ENCODE results near the gene RNF220.
A peak's percentile ranks its signal among the peaks of the same experiment; 100 is the strongest.

The RNF220 gene

DNA sequence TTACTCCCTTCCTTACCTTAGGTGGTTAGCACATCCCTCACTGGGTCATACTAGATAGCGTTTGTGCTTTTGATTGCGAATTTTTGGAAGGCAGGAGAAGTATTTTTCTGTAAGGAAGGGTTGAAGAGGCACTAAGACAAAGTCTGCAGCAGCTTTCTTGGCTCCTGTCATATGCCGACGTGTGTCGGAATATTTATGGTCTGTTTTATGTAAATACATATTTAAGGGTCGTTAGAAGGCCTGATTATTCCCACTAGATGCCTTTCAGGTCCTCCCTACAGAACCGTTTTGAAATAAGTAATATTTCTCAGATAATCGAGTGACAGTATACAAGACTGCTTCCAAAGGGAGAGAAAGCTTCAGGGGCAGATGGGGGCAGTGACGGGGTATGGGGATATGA, 10.0 kb downstream of the RNF220 start:
- TF ChIP-seq TOX (CRISPR knock-in tag; IDR thresholded peaks at IDR 0.05; ENCODE audit: borderline replicate concordance) (no peak), ARNTL (CRISPR knock-in tag; IDR thresholded peaks at IDR 0.05; ENCODE audit: borderline replicate concordance, low read depth) (no peak), ESRRG (CRISPR knock-in tag; IDR thresholded peaks at IDR 0.05) (no peak), SNAI2 (CRISPR knock-in tag; IDR thresholded peaks at IDR 0.05) (no peak), CSDC2 (CRISPR knock-in tag; IDR thresholded peaks at IDR 0.05) (no peak), BACH2 (CRISPR knock-in tag; IDR thresholded peaks at IDR 0.05; ENCODE audit: borderline replicate concordance) (no peak), ZNF8 (CRISPR knock-in tag; IDR thresholded peaks at IDR 0.05) (no peak), ZFP3 (CRISPR knock-in tag; IDR thresholded peaks at IDR 0.05) (no peak)
- TF ChIP-seq, protein P1, sequence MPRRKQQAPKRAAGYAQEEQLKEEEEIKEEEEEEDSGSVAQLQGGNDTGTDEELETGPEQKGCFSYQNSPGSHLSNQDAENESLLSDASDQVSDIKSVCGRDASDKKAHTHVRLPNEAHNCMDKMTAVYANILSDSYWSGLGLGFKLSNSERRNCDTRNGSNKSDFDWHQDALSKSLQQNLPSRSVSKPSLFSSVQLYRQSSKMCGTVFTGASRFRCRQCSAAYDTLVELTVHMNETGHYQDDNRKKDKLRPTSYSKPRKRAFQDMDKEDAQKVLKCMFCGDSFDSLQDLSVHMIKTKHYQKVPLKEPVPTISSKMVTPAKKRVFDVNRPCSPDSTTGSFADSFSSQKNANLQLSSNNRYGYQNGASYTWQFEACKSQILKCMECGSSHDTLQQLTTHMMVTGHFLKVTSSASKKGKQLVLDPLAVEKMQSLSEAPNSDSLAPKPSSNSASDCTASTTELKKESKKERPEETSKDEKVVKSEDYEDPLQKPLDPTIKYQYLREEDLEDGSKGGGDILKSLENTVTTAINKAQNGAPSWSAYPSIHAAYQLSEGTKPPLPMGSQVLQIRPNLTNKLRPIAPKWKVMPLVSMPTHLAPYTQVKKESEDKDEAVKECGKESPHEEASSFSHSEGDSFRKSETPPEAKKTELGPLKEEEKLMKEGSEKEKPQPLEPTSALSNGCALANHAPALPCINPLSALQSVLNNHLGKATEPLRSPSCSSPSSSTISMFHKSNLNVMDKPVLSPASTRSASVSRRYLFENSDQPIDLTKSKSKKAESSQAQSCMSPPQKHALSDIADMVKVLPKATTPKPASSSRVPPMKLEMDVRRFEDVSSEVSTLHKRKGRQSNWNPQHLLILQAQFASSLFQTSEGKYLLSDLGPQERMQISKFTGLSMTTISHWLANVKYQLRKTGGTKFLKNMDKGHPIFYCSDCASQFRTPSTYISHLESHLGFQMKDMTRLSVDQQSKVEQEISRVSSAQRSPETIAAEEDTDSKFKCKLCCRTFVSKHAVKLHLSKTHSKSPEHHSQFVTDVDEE (CRISPR knock-in tag; IDR thresholded peaks at IDR 0.05): no peak
- TF ChIP-seq, protein P2, sequence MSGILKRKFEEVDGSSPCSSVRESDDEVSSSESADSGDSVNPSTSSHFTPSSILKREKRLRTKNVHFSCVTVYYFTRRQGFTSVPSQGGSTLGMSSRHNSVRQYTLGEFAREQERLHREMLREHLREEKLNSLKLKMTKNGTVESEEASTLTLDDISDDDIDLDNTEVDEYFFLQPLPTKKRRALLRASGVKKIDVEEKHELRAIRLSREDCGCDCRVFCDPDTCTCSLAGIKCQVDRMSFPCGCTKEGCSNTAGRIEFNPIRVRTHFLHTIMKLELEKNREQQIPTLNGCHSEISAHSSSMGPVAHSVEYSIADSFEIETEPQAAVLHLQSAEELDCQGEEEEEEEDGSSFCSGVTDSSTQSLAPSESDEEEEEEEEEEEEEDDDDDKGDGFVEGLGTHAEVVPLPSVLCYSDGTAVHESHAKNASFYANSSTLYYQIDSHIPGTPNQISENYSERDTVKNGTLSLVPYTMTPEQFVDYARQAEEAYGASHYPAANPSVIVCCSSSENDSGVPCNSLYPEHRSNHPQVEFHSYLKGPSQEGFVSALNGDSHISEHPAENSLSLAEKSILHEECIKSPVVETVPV (CRISPR knock-in tag; IDR thresholded peaks at IDR 0.05): no peak
- TF ChIP-seq, protein P3, sequence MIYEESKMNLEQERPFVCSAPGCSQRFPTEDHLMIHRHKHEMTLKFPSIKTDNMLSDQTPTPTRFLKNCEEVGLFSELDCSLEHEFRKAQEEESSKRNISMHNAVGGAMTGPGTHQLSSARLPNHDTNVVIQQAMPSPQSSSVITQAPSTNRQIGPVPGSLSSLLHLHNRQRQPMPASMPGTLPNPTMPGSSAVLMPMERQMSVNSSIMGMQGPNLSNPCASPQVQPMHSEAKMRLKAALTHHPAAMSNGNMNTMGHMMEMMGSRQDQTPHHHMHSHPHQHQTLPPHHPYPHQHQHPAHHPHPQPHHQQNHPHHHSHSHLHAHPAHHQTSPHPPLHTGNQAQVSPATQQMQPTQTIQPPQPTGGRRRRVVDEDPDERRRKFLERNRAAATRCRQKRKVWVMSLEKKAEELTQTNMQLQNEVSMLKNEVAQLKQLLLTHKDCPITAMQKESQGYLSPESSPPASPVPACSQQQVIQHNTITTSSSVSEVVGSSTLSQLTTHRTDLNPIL (CRISPR knock-in tag; IDR thresholded peaks at IDR 0.05; ENCODE audit: low read depth): no peak
- TF ChIP-seq, protein P4, sequence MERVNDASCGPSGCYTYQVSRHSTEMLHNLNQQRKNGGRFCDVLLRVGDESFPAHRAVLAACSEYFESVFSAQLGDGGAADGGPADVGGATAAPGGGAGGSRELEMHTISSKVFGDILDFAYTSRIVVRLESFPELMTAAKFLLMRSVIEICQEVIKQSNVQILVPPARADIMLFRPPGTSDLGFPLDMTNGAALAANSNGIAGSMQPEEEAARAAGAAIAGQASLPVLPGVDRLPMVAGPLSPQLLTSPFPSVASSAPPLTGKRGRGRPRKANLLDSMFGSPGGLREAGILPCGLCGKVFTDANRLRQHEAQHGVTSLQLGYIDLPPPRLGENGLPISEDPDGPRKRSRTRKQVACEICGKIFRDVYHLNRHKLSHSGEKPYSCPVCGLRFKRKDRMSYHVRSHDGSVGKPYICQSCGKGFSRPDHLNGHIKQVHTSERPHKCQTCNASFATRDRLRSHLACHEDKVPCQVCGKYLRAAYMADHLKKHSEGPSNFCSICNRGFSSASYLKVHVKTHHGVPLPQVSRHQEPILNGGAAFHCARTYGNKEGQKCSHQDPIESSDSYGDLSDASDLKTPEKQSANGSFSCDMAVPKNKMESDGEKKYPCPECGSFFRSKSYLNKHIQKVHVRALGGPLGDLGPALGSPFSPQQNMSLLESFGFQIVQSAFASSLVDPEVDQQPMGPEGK (CRISPR knock-in tag; IDR thresholded peaks at IDR 0.05; ENCODE audit: borderline replicate concordance): no peak
- ATAC-seq: no peak

DNA sequence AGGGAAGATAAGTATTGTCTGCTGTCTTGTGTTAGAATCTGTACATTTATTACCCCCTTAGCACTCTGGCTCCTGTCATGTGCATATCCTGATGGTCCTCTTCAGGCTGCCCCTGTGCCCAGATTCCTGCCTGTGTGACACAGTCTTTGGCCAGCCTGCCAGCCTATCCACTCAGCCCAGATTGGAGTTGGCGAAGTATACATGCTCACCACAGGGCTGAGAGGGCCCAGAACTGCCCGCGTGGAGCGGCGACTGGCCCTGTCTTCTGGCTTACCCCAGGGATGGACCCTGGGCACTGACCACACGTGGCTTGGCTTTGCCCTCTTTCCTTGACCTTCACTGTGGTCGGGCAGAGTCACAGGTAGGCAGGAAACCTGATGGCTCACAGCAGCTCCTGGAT, 11.4 kb downstream of the RNF220 start:
- ATAC-seq: no peak
- TF ChIP-seq ZFP3 (CRISPR knock-in tag; IDR thresholded peaks at IDR 0.05) (no peak), ESRRG (CRISPR knock-in tag; IDR thresholded peaks at IDR 0.05) (no peak), RARB (CRISPR knock-in tag; IDR thresholded peaks at IDR 0.05) (no peak), ZC3H10 (CRISPR knock-in tag; IDR thresholded peaks at IDR 0.05) (no peak), OSR1 (CRISPR knock-in tag; IDR thresholded peaks at IDR 0.05) (no peak)

DNA sequence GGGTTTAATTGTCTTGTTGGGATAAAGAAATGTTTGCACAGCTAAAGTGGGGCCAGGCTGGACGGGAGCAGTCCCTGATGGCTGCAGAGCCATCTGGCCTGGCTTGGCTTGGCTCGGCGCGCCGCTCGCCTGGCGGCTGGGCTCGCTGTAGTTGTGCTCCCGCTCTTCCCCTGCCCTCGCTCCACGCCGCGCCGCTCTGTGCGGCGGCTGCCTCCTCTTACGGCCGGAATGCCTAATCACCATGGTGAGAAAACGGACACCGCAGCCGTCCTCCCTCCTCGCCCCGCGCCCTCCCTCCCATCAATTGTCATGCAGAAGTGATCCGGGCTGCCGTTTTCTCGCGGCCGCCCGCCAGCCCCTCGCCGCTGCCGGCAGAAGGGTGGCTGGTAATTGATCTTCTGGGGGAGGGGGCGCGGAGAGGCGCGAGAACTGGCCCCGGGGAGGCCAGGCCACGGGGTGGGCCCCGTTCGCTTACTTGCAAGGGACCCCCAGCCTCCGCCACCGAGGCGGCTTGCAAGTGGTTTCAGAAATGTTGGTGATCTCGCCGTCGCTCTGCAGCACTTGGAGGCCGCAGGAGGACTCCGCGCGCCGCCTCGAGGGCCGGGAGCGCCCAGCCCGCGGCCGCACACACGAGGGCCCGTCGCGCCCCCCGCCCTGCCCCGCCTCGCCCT, 12.4 kb downstream of the RNF220 start:
- ATAC-seq: peak; percentile 84
- TF ChIP-seq PPARA (CRISPR knock-in tag; IDR thresholded peaks at IDR 0.05; ENCODE audit: borderline replicate concordance): no peak
- TF ChIP-seq, protein P3 (CRISPR knock-in tag; IDR thresholded peaks at IDR 0.05; ENCODE audit: low read depth): no peak
- no peak for TF ChIP-seq ZC3H10 (CRISPR knock-in tag; IDR thresholded peaks at IDR 0.05)
- TF ChIP-seq, protein P1 (CRISPR knock-in tag; IDR thresholded peaks at IDR 0.05): no peak
- TF ChIP-seq CSDC2 (CRISPR knock-in tag; IDR thresholded peaks at IDR 0.05): no peak
- no peak for TF ChIP-seq ZNF8 (CRISPR knock-in tag; IDR thresholded peaks at IDR 0.05)
- no peak for TF ChIP-seq ZNF565 (CRISPR knock-in tag; conservative IDR thresholded peaks at IDR 0.05; ENCODE audit: low read depth)
- no peak for TF ChIP-seq ARNTL (CRISPR knock-in tag; IDR thresholded peaks at IDR 0.05; ENCODE audit: borderline replicate concordance, low read depth)
- no peak for TF ChIP-seq SNAI2 (CRISPR knock-in tag; IDR thresholded peaks at IDR 0.05)
- no peak for TF ChIP-seq ZNF70 (CRISPR knock-in tag; IDR thresholded peaks at IDR 0.05)
- no peak for TF ChIP-seq TCF4 (CRISPR knock-in tag; IDR thresholded peaks at IDR 0.05; ENCODE audit: borderline replicate concordance)
- TF ChIP-seq OSR1 (CRISPR knock-in tag; IDR thresholded peaks at IDR 0.05): no peak
- TF ChIP-seq GLIS3 (CRISPR knock-in tag; IDR thresholded peaks at IDR 0.05): no peak
- no peak for TF ChIP-seq TOX (CRISPR knock-in tag; IDR thresholded peaks at IDR 0.05; ENCODE audit: borderline replicate concordance)
- TF ChIP-seq ISL1 (CRISPR knock-in tag; IDR thresholded peaks at IDR 0.05): no peak
- TF ChIP-seq, protein P4 (CRISPR knock-in tag; IDR thresholded peaks at IDR 0.05; ENCODE audit: borderline replicate concordance): no peak
- TF ChIP-seq ESRRG (CRISPR knock-in tag; IDR thresholded peaks at IDR 0.05): no peak
- TF ChIP-seq RARB (CRISPR knock-in tag; IDR thresholded peaks at IDR 0.05): no peak

Data from SK-N-SH treated with all-trans-retinoic acid at 6 μM for 48 hours (cell line).